Measurements from ENCODE around the gene STN1.

STN1 gene

GRCh38 chr10:103840740-103841070 is 77.3 kb downstream of the STN1 start:
- DNase-seq, result no peak

- no peak for DNase-seq
Observed at GRCh38 chr10:103839872-103840739, 77.9 kb downstream of the STN1 start.

GRCh38 chr10:103839519-103839871 is 78.5 kb downstream of the STN1 start:
- DNase-seq, result no peak

- DNase-seq, result no peak
Observed at GRCh38 chr10:103838862-103839518, 79.0 kb downstream of the STN1 start.

GRCh38 chr10:103838070-103838395 is 80.0 kb downstream of the STN1 start:
- no peak for DNase-seq

- DNase-seq, result no peak
Observed at GRCh38 chr10:103837370-103838069, 80.5 kb downstream of the STN1 start.

- DNase-seq, result no peak
Observed at GRCh38 chr10:103836861-103837260, 81.1 kb downstream of the STN1 start.

- no peak for DNase-seq
Observed at GRCh38 chr10:103836273-103836672, 81.7 kb downstream of the STN1 start.

GRCh38 chr10:103835096-103836050 is 82.6 kb downstream of the STN1 start:
- no peak for DNase-seq

GRCh38 chr10:103834436-103835095 is 83.4 kb downstream of the STN1 start:
- DNase-seq, result no peak

- no peak for DNase-seq
Observed at GRCh38 chr10:103833731-103834365, 84.1 kb downstream of the STN1 start.

- no peak for DNase-seq
Observed at GRCh38 chr10:103832806-103833205, 85.2 kb downstream of the STN1 start.

All from CD4-positive, alpha-beta T cell treated with Interferon gamma for 1 hour (primary cell).